HG03565 (cell line): ENCODE data around the gene WEE1.
"Not testable (repeated sequence)": the region's sequence is repeated elsewhere in the genome, so short reads cannot be mapped to it uniquely, and the experiment has no call there.

Source experiments
- ATAC-seq: cut with Tn5 transposase; IDR thresholded peaks from one replicate; pipeline ENCODE4 v1.9.1; 2021; ENCODE audit warnings: mild to moderate bottlenecking, moderate library complexity; ENCODE audit not compliant: unreplicated experiment

The WEE1 gene

GRCh38 chr11:9594267-9595046, 21.0 kb downstream of the WEE1 start:
- no peak for ATAC-seq

- ATAC-seq: no peak
Observed at GRCh38 chr11:9596926-9597464, 23.5 kb downstream of the WEE1 start.

DNA sequence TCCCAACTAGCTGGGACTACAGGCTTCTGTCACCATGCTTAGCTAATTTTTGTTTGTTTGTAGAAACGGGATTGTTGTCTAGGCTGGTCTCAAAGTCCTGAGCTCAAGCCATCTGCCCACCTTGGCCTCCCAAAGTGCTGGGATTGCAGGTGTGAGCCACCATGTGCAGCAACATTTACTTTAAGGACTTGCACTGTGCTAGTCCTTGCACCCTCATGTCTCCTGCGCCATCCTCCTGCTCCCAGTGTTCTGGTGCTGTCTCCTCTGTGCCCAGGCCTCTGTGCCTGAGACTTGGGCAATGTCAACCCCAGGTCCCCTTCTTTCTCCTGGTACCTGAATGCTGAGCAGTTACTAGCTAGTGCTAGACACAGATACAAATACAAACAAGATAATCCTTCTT, 26.7 kb downstream of the WEE1 start:
- ATAC-seq: no peak

DNA sequence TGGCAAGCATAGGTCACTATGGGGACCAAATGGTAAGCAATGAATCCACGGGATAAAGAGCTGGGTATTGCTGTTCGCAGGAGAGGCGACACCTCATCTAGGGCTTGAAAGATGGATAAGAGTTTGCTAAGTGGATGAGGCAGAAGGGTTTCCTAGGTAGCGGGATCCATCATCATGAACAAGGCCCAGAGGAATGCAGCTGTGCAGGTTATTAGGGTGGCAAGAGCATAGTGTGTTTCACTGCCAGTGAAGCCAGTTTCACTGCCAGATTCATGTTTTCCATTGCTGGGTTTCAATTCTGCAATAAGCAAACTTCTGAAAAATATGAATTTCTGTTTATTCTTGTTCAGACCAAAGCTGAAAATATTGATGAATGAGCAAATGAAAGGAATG, 27.2 kb downstream of the WEE1 start:
- ATAC-seq: peak; percentile 27

DNA sequence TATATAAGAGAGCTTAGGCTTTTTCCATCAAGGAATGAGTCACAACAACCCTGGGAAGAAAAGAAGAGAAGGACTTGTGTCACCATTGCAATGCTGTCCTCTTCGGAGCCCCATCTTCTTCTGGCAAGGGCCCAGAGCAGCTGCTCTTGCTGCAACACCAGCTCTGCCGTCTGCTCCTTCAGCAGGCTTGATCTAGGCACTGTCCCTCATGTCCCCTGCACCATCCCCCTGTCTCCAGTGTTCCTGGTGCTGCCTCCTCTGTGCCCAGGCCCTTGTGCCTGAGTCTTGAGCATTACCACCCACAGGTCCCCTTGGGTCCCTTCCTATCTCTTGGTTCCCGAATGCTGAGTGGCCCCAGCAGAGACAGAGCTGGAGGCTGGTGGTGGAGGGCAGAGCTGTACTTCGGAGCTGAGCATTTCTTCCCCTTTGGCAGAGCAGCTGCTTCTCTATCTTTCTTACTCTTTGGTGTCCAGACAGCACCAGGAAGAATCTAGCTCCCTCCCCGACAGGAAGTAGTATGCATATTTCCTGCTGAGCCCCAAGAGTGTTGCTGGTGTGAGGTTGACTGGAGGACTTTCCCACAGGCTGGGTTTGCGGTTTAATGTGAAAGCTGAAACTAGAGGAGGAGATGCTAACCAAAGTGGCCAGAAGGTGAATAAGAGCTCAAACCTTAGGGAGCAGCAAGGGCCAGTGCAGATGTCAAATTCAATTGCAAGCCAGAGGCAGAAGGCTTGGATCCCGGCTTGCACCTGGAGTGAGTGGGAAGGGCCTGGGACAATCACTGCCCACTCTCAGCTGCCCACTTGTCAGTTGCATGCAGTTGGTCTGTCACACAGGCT, 27.8 kb downstream of the WEE1 start:
- peak; percentile 71 for ATAC-seq

GRCh38 chr11:9601876-9602199, 28.4 kb downstream of the WEE1 start:
- ATAC-seq: no peak

DNA sequence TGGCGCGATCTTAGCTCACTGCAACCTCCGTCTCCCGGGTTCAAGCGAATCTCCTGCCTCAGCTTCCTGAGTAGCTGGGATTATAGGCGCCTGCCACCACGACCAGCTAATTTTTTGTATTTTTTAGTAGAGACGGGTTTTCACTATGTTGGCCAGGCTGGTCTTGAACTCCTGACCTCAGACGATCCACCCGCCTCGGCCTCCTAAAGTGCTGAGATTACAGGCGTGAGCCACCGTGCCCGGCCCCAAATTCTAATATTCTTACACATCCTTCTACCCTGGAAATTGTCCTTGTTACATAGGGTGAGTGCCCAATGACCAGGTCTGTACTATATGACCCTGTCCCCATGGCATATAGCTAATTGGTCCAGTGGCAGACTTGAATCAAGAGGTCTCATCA, 29.7 kb downstream of the WEE1 start:
- ATAC-seq: not testable (repeated sequence)

GRCh38 chr11:9604134-9604533, 30.7 kb downstream of the WEE1 start:
- ATAC-seq: no peak

GRCh38 chr11:9605742-9606141, 32.3 kb downstream of the WEE1 start:
- no peak for ATAC-seq

- ATAC-seq: no peak
Observed at GRCh38 chr11:9606809-9607510, 33.5 kb downstream of the WEE1 start.

- no peak for ATAC-seq
Observed at GRCh38 chr11:9607511-9607899, 34.0 kb downstream of the WEE1 start.

DNA sequence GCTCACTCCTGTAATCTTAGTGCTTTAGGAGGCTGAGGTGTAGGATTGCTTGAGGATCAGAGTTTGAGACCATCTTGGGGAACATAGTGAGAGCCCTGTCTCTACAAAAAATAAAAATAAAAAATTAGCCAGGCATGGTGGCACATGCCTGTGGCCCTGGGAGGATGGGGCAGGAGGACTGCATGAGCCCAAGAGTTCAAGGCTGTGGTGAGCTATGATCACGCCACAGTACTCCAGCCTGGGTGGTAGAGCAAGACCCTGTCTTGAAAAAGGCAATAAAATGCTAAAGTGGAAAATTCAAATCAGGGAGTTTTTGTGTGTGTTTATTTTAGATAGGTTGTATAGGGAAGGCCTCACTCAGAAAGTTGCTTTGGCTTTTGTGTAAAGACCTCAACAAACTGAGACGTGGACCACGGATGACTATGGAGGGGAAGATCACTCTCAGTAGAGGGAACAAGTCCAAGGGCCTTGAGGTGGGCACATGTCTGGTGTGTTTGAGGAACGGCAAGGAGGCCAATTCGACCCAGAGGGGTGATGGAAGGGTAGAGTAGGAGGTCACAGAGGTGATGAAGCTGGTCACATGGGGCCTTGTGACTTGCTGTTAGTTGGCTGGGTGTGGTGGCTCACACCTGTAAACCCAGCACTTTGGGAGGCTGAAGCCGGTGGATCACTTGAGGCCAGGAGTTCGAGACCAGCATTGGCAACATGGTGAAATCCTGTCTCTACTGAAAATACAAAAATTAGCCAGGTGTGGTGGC, 35.7 kb downstream of the WEE1 start:
- ATAC-seq: no peak

GRCh38 chr11:9609841-9610240, 36.4 kb downstream of the WEE1 start:
- ATAC-seq: no peak

DNA sequence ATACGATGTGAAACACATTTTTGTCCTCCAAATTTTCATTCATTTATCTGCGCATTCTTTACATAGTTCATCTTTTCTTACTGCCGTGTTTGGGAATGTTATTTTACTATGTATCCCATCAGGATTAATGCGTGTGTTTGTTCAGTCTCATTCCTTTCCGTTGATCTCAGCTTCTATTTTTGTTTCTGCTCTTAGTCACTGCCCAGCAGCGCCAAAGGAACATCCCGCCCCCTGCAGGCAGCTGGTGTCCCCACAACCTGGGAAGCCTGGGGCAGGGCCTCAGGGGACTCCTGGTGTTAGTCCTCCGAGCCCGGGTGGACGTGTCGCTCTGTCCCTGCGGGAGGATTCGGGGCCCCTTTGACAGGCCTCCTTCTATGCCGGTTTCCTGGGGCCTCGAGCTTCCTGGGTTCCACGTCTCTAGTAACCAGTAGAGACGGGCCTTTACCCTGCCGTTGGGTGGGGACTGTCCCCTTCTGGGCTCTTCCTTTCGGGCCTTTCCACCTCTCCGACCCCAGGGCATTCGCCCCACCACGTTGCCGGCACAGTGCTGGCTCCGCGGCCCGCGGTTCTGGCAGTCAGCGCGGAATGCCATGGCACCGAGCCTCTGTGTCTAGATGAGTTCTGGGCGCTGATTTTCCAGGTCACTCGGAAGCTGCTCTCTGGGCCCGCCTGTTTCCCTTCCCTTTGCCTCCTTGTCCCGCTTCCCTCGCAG, 39.8 kb downstream of the WEE1 start:
- peak; percentile 32 for ATAC-seq

GRCh38 chr11:9613830-9614762, 40.6 kb downstream of the WEE1 start:
- ATAC-seq: peak; percentile 42

- ATAC-seq: peak; percentile 47
Observed at GRCh38 chr11:9615031-9615451, 41.6 kb downstream of the WEE1 start.

DNA sequence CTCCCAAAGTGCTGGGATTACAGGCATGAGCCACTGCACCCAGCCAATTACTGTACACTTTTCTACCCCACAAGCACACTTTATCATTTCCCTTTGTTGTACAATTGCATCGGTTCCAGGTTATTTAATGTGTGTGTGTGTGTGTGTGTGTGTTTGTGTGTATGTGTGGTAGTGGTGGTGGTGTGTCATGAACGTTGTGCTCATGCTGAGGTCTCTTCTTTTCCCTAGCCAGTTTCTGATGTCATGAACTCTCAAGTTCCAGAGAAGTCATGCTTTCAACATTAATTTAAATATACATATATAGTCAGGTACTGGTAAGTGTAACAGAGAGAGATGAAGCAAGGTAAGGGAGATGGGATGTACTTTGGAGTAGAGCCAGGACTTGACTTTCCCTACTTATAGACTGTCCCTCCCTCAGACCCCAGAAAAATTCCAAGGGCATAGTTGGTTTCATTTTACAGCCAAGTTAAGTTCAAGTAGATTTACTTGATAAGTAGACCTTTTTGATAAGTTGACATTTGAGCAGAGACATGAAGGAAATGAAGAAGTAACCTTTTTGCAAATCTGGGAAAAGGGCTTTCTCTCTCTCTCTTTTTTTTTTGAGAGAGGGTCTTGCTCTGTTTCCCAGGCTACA, 42.7 kb downstream of the WEE1 start:
- ATAC-seq: no peak

GRCh38 chr11:9616858-9617257, 43.4 kb downstream of the WEE1 start:
- no peak for ATAC-seq

GRCh38 chr11:9617940-9618339, 44.5 kb downstream of the WEE1 start:
- ATAC-seq: no peak
